ENCODE results near the gene KLHL8.

DNA sequence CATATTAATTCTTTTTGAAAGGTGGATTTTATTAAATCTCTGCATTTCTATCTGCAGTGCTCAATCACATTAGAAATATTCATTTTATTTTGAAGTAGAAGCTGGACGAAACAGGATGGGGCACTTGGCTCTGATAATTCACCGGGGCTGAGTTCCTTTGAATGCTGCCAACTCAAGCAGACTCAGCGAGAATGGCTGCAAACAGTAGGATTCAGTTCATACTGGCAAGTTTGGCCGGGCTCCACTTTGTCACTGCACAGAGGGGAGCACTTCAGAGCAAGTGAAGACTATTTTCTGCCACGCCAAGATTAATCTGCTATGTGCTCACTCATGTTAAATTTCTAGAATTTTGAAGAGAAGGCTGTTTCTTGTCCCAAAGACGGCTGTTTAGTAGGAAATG is 30.7 kb upstream of the KLHL8 start:
- no peak for TF ChIP-seq POLR2A (IDR thresholded peaks at IDR 0.05; ENCODE audit: low read length)
- TF ChIP-seq GATA1 (IDR thresholded peaks at IDR 0.05; ENCODE audit: low read depth, low read length), result no peak

Measured in erythroblast (primary cell).